Measurements from ENCODE around the gene SFTPB.

Gene SFTPB

GRCh38 chr2:85702172-85702571 is 34.2 kb upstream of the SFTPB start:
- no peak for DNase-seq

- DNase-seq: no peak
Observed at GRCh38 chr2:85699325-85699724, 31.3 kb upstream of the SFTPB start.

- no peak for DNase-seq
Observed at GRCh38 chr2:85698880-85699254, 30.9 kb upstream of the SFTPB start.

GRCh38 chr2:85698184-85698879 is 30.3 kb upstream of the SFTPB start:
- no peak for DNase-seq

GRCh38 chr2:85697716-85698115 is 29.7 kb upstream of the SFTPB start:
- no peak for DNase-seq

GRCh38 chr2:85697096-85697495 is 29.1 kb upstream of the SFTPB start:
- DNase-seq: no peak

GRCh38 chr2:85695691-85696668 is 28.0 kb upstream of the SFTPB start:
- no peak for DNase-seq

- no peak for DNase-seq
Observed at GRCh38 chr2:85695121-85695520, 27.1 kb upstream of the SFTPB start.

- DNase-seq: no peak
Observed at GRCh38 chr2:85694052-85695025, 26.3 kb upstream of the SFTPB start, which contains the start of gene GNLY. GNLY (plus strand) TSS chr2:85694358; CDS start chr2:85694419, 61 bp downstream.

GRCh38 chr2:85692039-85692645 is 24.1 kb upstream of the SFTPB start:
- DNase-seq: no peak

- no peak for DNase-seq
Observed at GRCh38 chr2:85690932-85691331, 22.9 kb upstream of the SFTPB start.

- DNase-seq: no peak
Observed at GRCh38 chr2:85684806-85685205, 16.8 kb upstream of the SFTPB start.

- no peak for DNase-seq
Observed at GRCh38 chr2:85684380-85684779, 16.4 kb upstream of the SFTPB start.

- no peak for DNase-seq
Observed at GRCh38 chr2:85682378-85682777, 14.4 kb upstream of the SFTPB start.

GRCh38 chr2:85681776-85682175 is 13.8 kb upstream of the SFTPB start:
- DNase-seq: no peak

- DNase-seq: no peak
Observed at GRCh38 chr2:85681372-85681763, 13.4 kb upstream of the SFTPB start.

GRCh38 chr2:85680707-85681371 is 12.8 kb upstream of the SFTPB start:
- DNase-seq: no peak

- DNase-seq: peak; percentile 38
Observed at GRCh38 chr2:85678794-85679672, 11.0 kb upstream of the SFTPB start.

GRCh38 chr2:85678377-85678776 is 10.4 kb upstream of the SFTPB start:
- no peak for DNase-seq

GRCh38 chr2:85675866-85676548 is 8.0 kb upstream of the SFTPB start:
- DNase-seq: no peak
